WTC11 (cell line): ENCODE measurements around the gene LIN7B. TPM values are rescaled to one million over a fixed set of nuclear protein-coding genes. Genes with fewer than 3 reads are reported as not detected.

Experiments used
- CREB1 ChIP-seq: sonication (generic); formaldehyde crosslinking; IDR thresholded peaks from 2 replicates; pipeline ENCODE4 v1.8.0; 2023; ENCODE audit warnings: mild to moderate bottlenecking, missing genetic modification reagents
- ESRRA ChIP-seq: sonication (generic); formaldehyde crosslinking; IDR thresholded peaks from 2 replicates; pipeline ENCODE4 v1.8.1; 2022; ENCODE audit warnings: mild to moderate bottlenecking, missing genetic modification reagents, borderline replicate concordance
- IRF2 ChIP-seq: sonication (generic); formaldehyde crosslinking; IDR thresholded peaks from 2 replicates; pipeline ENCODE4 v1.8.0; 2022; ENCODE audit warnings: low read depth, missing genetic modification reagents, borderline replicate concordance
- KAT7 ChIP-seq: sonication (generic); formaldehyde crosslinking; IDR thresholded peaks from 2 replicates; pipeline ENCODE4 v1.8.1; 2023; ENCODE audit warnings: missing genetic modification reagents, mild to moderate bottlenecking, borderline replicate concordance
- MXD4 ChIP-seq: fragments of 250-450 bp; sonication (Bioruptor Pico); IDR thresholded peaks from 2 replicates; pipeline ENCODE4 v1.8.0; 2021; ENCODE audit warnings: mild to moderate bottlenecking, moderate library complexity, borderline replicate concordance
- NFATC4 ChIP-seq: fragments of 250-450 bp; sonication (Bioruptor Pico); IDR thresholded peaks from 2 replicates; pipeline ENCODE4 v1.9.0; 2021; ENCODE audit warnings: mild to moderate bottlenecking
- NFYB ChIP-seq: sonication (generic); formaldehyde crosslinking; conservative IDR thresholded peaks from 2 replicates; pipeline ENCODE4 v1.8.0; 2022; ENCODE audit warnings: low read depth, missing genetic modification reagents
- RELA ChIP-seq: sonication (generic); formaldehyde crosslinking; IDR thresholded peaks from 2 replicates; pipeline ENCODE4 v1.8.1; 2022; ENCODE audit warnings: missing genetic modification reagents, mild to moderate bottlenecking, borderline replicate concordance
- TEAD1 ChIP-seq: sonication (generic); formaldehyde crosslinking; IDR thresholded peaks from 2 replicates; pipeline ENCODE4 v1.8.0; 2022; ENCODE audit warnings: mild to moderate bottlenecking, missing genetic modification reagents
- TP53 ChIP-seq: sonication (generic); formaldehyde crosslinking; IDR thresholded peaks from 2 replicates; pipeline ENCODE4 v1.8.1; 2023; ENCODE audit warnings: mild to moderate bottlenecking, missing genetic modification reagents
- ZNF232 ChIP-seq: sonication (generic); formaldehyde crosslinking; IDR thresholded peaks from 2 replicates; pipeline ENCODE4 v1.8.0; 2022; ENCODE audit warnings: mild to moderate bottlenecking, missing genetic modification reagents
- ZNF263 ChIP-seq: sonication (generic); formaldehyde crosslinking; IDR thresholded peaks from 2 replicates; pipeline ENCODE4 v1.8.1; 2022; ENCODE audit warnings: low read depth, mild to moderate bottlenecking, moderate library complexity, missing genetic modification reagents
- ZNF317 ChIP-seq: sonication (generic); formaldehyde crosslinking; IDR thresholded peaks from 2 replicates; pipeline ENCODE4 v1.8.1; 2023; ENCODE audit warnings: low read depth, mild to moderate bottlenecking, moderate library complexity, missing genetic modification reagents, borderline replicate concordance
- ZNF423 ChIP-seq: fragments of 250-450 bp; sonication (Bioruptor Pico); IDR thresholded peaks from 2 replicates; pipeline ENCODE4 v2.1.2; 2022; ENCODE audit warnings: mild to moderate bottlenecking, moderate library complexity
- ZNF671 ChIP-seq: fragments of 250-450 bp; sonication (Bioruptor Pico); IDR thresholded peaks from 2 replicates; pipeline ENCODE4 v1.8.0; 2021; ENCODE audit warnings: mild to moderate bottlenecking
- total RNA-seq: library from RNA; stranded (reverse); gene quantifications from 3 replicates; pipeline ENCODE4 v1.2.3, GENCODE V29; 2021
- TF ChIP-seq, protein P1 (sequence below): sonication (generic); formaldehyde crosslinking; IDR thresholded peaks from 2 replicates; pipeline ENCODE4 v1.8.1; 2022; ENCODE audit warnings: mild to moderate bottlenecking, missing genetic modification reagents, moderate library complexity, borderline replicate concordance
- TF ChIP-seq, protein P2 (sequence below): fragments of 250-450 bp; sonication (Bioruptor Pico); IDR thresholded peaks from 2 replicates; pipeline ENCODE4 v1.9.0; 2021; ENCODE audit warnings: mild to moderate bottlenecking
- TF ChIP-seq, protein P3 (sequence below): sonication (generic); formaldehyde crosslinking; IDR thresholded peaks from 2 replicates; pipeline ENCODE4 v1.8.1; 2022; ENCODE audit warnings: low read depth, missing genetic modification reagents, borderline replicate concordance
- TF ChIP-seq, protein P4 (sequence below): sonication (generic); formaldehyde crosslinking; IDR thresholded peaks from 2 replicates; pipeline ENCODE4 v1.8.1; 2023; ENCODE audit warnings: mild to moderate bottlenecking, missing genetic modification reagents
- TF ChIP-seq, protein P5 (sequence below): sonication (generic); formaldehyde crosslinking; IDR thresholded peaks from 2 replicates; pipeline ENCODE4 v1.8.1; 2023; ENCODE audit warnings: mild to moderate bottlenecking, missing genetic modification reagents, borderline replicate concordance
- TF ChIP-seq, protein P6 (sequence below): sonication (generic); formaldehyde crosslinking; IDR thresholded peaks from 2 replicates; pipeline ENCODE4 v1.8.0; 2022; ENCODE audit warnings: missing genetic modification reagents
- TF ChIP-seq, protein P7 (sequence below): sonication (generic); formaldehyde crosslinking; IDR thresholded peaks from 2 replicates; pipeline ENCODE4 v1.8.0; 2022; ENCODE audit warnings: mild to moderate bottlenecking, missing genetic modification reagents
- TF ChIP-seq, protein P8 (sequence below): sonication (generic); formaldehyde crosslinking; IDR thresholded peaks from 2 replicates; pipeline ENCODE4 v1.8.0; 2022; ENCODE audit warnings: mild to moderate bottlenecking, missing genetic modification reagents

Gene LIN7B
- total RNA-seq, 1 experiment from 2014 or later = 5.1 TPM

DNA sequence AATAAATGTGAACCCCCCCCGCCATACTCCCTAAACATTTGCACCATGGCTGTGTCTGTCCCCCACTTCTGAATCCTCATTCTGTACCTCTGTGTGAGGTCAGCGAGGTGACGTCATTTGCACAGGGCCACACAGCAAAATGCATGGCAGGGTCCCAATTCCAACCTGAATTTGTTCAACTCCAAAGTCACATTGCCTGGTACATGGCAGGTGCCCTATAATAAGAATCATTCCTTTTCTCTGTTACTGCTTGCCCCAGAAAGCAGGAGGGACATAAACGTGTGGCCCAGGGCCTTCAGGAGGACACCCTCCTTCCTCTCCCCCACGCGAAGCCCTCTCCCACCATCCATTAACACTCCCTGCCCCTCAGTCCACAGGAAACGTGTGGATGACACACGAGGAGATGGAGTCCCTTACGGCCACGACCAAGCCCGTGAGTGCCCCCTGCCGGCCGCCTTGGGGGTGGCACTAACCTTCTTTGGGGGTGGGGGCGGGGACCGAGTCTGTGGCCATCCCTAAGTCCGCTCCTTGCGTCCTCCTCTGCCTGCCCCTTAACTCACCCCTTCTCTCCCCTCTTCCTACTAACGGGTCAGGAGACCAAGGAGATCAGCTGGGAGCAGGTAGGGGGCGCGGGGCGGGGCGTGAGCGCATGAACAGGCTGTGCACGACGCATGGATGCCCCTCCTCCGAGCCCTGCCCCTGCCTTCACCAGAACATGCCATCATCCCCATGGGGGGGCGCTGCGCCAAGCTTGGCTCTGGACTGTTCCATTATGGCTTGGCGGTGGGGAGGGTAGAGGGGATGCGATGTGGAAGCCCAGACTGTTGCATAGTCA is 31.6 kb downstream of the LIN7B start (continued):
- TF ChIP-seq NFYB (CRISPR knock-in tag) (no peak), KAT7 (CRISPR knock-in tag) (no peak), TP53 (CRISPR knock-in tag) (no peak), ZNF317 (CRISPR knock-in tag) (no peak), CREB1 (CRISPR knock-in tag) (no peak), ZNF671 (CRISPR knock-in tag) (no peak), RELA (CRISPR knock-in tag) (no peak), IRF2 (CRISPR knock-in tag) (no peak), ESRRA (CRISPR knock-in tag) (no peak), ZNF423 (CRISPR knock-in tag) (no peak), TEAD1 (CRISPR knock-in tag) (0 out of 2 replicates have a peak, but pooled peaks have one; percentile 12), NFATC4 (no peak), ZNF263 (no peak), MXD4 (CRISPR knock-in tag) (no peak), ZNF232 (0 out of 2 replicates have a peak, but pooled peaks have one; percentile 59)
- TF ChIP-seq, protein P1, sequence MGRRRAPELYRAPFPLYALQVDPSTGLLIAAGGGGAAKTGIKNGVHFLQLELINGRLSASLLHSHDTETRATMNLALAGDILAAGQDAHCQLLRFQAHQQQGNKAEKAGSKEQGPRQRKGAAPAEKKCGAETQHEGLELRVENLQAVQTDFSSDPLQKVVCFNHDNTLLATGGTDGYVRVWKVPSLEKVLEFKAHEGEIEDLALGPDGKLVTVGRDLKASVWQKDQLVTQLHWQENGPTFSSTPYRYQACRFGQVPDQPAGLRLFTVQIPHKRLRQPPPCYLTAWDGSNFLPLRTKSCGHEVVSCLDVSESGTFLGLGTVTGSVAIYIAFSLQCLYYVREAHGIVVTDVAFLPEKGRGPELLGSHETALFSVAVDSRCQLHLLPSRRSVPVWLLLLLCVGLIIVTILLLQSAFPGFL (CRISPR knock-in tag) = no peak
- TF ChIP-seq, protein P2, sequence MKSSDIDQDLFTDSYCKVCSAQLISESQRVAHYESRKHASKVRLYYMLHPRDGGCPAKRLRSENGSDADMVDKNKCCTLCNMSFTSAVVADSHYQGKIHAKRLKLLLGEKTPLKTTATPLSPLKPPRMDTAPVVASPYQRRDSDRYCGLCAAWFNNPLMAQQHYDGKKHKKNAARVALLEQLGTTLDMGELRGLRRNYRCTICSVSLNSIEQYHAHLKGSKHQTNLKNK (CRISPR knock-in tag) = no peak
- TF ChIP-seq, protein P3, sequence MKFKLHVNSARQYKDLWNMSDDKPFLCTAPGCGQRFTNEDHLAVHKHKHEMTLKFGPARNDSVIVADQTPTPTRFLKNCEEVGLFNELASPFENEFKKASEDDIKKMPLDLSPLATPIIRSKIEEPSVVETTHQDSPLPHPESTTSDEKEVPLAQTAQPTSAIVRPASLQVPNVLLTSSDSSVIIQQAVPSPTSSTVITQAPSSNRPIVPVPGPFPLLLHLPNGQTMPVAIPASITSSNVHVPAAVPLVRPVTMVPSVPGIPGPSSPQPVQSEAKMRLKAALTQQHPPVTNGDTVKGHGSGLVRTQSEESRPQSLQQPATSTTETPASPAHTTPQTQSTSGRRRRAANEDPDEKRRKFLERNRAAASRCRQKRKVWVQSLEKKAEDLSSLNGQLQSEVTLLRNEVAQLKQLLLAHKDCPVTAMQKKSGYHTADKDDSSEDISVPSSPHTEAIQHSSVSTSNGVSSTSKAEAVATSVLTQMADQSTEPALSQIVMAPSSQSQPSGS (CRISPR knock-in tag) = no peak
- TF ChIP-seq, protein P4, sequence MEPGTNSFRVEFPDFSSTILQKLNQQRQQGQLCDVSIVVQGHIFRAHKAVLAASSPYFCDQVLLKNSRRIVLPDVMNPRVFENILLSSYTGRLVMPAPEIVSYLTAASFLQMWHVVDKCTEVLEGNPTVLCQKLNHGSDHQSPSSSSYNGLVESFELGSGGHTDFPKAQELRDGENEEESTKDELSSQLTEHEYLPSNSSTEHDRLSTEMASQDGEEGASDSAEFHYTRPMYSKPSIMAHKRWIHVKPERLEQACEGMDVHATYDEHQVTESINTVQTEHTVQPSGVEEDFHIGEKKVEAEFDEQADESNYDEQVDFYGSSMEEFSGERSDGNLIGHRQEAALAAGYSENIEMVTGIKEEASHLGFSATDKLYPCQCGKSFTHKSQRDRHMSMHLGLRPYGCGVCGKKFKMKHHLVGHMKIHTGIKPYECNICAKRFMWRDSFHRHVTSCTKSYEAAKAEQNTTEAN (CRISPR knock-in tag) = no peak
- TF ChIP-seq, protein P5, sequence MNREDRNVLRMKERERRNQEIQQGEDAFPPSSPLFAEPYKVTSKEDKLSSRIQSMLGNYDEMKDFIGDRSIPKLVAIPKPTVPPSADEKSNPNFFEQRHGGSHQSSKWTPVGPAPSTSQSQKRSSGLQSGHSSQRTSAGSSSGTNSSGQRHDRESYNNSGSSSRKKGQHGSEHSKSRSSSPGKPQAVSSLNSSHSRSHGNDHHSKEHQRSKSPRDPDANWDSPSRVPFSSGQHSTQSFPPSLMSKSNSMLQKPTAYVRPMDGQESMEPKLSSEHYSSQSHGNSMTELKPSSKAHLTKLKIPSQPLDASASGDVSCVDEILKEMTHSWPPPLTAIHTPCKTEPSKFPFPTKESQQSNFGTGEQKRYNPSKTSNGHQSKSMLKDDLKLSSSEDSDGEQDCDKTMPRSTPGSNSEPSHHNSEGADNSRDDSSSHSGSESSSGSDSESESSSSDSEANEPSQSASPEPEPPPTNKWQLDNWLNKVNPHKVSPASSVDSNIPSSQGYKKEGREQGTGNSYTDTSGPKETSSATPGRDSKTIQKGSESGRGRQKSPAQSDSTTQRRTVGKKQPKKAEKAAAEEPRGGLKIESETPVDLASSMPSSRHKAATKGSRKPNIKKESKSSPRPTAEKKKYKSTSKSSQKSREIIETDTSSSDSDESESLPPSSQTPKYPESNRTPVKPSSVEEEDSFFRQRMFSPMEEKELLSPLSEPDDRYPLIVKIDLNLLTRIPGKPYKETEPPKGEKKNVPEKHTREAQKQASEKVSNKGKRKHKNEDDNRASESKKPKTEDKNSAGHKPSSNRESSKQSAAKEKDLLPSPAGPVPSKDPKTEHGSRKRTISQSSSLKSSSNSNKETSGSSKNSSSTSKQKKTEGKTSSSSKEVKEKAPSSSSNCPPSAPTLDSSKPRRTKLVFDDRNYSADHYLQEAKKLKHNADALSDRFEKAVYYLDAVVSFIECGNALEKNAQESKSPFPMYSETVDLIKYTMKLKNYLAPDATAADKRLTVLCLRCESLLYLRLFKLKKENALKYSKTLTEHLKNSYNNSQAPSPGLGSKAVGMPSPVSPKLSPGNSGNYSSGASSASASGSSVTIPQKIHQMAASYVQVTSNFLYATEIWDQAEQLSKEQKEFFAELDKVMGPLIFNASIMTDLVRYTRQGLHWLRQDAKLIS (CRISPR knock-in tag) = no peak
- TF ChIP-seq, protein P6, sequence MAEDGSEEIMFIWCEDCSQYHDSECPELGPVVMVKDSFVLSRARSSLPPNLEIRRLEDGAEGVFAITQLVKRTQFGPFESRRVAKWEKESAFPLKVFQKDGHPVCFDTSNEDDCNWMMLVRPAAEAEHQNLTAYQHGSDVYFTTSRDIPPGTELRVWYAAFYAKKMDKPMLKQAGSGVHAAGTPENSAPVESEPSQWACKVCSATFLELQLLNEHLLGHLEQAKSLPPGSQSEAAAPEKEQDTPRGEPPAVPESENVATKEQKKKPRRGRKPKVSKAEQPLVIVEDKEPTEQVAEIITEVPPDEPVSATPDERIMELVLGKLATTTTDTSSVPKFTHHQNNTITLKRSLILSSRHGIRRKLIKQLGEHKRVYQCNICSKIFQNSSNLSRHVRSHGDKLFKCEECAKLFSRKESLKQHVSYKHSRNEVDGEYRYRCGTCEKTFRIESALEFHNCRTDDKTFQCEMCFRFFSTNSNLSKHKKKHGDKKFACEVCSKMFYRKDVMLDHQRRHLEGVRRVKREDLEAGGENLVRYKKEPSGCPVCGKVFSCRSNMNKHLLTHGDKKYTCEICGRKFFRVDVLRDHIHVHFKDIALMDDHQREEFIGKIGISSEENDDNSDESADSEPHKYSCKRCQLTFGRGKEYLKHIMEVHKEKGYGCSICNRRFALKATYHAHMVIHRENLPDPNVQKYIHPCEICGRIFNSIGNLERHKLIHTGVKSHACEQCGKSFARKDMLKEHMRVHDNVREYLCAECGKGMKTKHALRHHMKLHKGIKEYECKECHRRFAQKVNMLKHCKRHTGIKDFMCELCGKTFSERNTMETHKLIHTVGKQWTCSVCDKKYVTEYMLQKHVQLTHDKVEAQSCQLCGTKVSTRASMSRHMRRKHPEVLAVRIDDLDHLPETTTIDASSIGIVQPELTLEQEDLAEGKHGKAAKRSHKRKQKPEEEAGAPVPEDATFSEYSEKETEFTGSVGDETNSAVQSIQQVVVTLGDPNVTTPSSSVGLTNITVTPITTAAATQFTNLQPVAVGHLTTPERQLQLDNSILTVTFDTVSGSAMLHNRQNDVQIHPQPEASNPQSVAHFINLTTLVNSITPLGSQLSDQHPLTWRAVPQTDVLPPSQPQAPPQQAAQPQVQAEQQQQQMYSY = no peak
- TF ChIP-seq, protein P7, sequence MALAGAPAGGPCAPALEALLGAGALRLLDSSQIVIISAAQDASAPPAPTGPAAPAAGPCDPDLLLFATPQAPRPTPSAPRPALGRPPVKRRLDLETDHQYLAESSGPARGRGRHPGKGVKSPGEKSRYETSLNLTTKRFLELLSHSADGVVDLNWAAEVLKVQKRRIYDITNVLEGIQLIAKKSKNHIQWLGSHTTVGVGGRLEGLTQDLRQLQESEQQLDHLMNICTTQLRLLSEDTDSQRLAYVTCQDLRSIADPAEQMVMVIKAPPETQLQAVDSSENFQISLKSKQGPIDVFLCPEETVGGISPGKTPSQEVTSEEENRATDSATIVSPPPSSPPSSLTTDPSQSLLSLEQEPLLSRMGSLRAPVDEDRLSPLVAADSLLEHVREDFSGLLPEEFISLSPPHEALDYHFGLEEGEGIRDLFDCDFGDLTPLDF = no peak
- TF ChIP-seq, protein P8, sequence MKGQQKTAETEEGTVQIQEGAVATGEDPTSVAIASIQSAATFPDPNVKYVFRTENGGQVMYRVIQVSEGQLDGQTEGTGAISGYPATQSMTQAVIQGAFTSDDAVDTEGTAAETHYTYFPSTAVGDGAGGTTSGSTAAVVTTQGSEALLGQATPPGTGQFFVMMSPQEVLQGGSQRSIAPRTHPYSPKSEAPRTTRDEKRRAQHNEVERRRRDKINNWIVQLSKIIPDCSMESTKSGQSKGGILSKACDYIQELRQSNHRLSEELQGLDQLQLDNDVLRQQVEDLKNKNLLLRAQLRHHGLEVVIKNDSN (CRISPR knock-in tag) = no peak
